Skeletal muscle tissue (tissue), 4 donors: ENCODE measurements around the gene PSMB2. TPM values are rescaled to one million over a fixed set of nuclear protein-coding genes. Genes with fewer than 3 reads are reported as not detected.
A peak's percentile ranks its signal among the peaks of the same experiment; 100 is the strongest.

Source experiments
- H3K27ac ChIP-seq: one replicate; pipeline ENCODE4 v1.7.0; 2013; ENCODE audit warnings: mild to moderate bottlenecking, low read depth, low read length, inconsistent platforms
- H3K27me3 ChIP-seq, 3 donors: one replicate each; pipeline ENCODE4 v1.7.0; 2013; ENCODE audit warnings: low read length in 3 of 3; ENCODE audit not compliant: control insufficient read depth in 3 of 3, insufficient read depth in 3 of 3
- H3K36me3 ChIP-seq, 3 donors: one replicate each; pipeline ENCODE4 v1.7.0; 2013; ENCODE audit warnings: low read length in 3 of 3; ENCODE audit not compliant: control insufficient read depth in 3 of 3, insufficient read depth in 3 of 3
- H3K4me1 ChIP-seq, 3 donors: one replicate each; pipeline ENCODE4 v1.7.0; 2013; ENCODE audit warnings: low read length in 3 of 3, mild to moderate bottlenecking in 3 of 3; ENCODE audit not compliant: control insufficient read depth in 3 of 3, insufficient read depth in 3 of 3
- H3K4me3 ChIP-seq, 3 donors: one replicate each; pipeline ENCODE4 v1.7.0; 2013; ENCODE audit warnings: low read length in 3 of 3
- H3K9ac ChIP-seq, 3 donors: one replicate each; pipeline ENCODE4 v1.7.0; 2013; ENCODE audit warnings: low read length in 3 of 3, mild to moderate bottlenecking in 3 of 3, moderate library complexity in 2 of 3, low read depth in 1 of 3
- H3K9me3 ChIP-seq, 3 donors: one replicate each; pipeline ENCODE4 v1.7.0; 2013; ENCODE audit warnings: low read length in 3 of 3; ENCODE audit not compliant: control insufficient read depth in 3 of 3
- total RNA-seq: library from RNA; depleted of rRNA; stranded (reverse); fragments of >200 nt; gene quantifications from one replicate; pipeline ENCODE4 v1.2.3, GENCODE V29; 2014
- donor health status: Osteomylitis.

Gene PSMB2
- total RNA-seq, 1 donor from 2014 or later = 11.5 TPM

DNA sequence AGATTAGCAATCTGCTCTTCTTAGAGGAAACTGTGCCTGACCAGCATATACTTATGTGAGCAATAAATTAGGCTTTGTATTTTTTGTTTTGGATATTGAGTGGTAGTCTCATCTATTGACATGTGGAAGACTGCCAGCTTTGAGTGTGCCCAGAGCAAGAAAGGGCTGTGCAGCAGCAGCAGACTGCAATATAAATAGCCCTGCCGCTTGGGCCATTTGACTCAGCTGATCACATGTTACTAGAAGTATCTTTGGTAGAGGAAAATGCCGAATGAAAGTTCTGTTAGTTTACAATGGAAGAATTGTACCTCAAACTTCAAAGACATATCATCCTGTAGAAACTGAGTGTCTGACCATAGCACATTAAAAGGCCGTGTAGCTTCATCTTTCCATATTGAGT, 9.1 kb upstream of the PSMB2 start:
- Histone ChIP-seq H3K27ac (no peak overlapping the region), H3K27me3 (peaks cover 0 to 4% (median 0%) of the 10 kb centered on the region in 3 donors), H3K4me1 (no peaks in the 10 kb centered on the region), H3K36me3 (no peaks in the 10 kb centered on the region), H3K9ac (no peak overlapping the region), H3K9me3 (no peaks in the 10 kb centered on the region), H3K4me3 (no peak overlapping the region)

DNA sequence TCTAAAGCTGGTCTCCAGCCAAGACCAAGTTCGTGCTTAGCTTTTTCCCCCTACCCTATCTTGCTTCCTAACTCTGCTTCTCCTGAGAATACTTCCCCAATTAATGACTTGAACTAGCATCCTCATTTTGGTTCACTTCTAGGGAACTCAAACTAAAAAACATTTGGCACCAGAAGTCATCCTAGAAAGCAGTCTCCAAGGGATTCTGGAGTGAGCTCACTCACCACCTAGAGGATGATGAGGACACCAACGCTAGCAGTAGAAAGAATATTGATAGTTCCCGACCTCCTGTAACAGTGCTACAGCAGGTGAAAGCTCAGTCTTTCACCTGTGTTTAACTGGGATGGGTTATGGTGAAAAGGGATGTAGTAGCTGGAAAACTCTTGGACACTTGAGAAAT, 4.7 kb upstream of the PSMB2 start:
- H3K4me3 ChIP-seq = no peak overlapping the region
- no peak overlapping the region for H3K27ac ChIP-seq
- peaks cover 0 to under 1% (median 0%) of the 10 kb centered on the region in 3 donors for H3K27me3 ChIP-seq
- no peaks in the 10 kb centered on the region for H3K9me3 ChIP-seq
- H3K9ac ChIP-seq = no peak overlapping the region
- H3K4me1 ChIP-seq = no peaks in the 10 kb centered on the region
- peaks cover 0 to 2% (median 0%) of the 10 kb centered on the region in 3 donors for H3K36me3 ChIP-seq

DNA sequence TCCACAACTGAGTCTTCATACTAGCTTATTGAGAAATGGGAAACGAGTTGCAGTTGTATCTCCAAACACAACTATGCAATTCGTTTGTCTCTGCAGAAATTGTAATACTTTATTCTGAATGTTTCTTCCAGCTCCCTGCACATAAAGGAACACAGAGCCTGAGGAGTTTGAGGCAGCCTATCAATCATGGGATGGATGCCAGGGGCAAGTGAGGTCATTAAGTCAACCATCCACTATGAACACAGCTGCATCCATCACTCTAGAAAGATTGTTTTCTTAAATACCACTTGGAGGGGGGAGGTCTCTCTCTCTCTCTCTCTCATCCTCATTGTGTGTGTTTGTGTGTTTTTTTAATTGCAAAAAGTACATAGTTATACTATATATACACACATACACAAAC, 2.9 kb upstream of the PSMB2 start:
- H3K27ac ChIP-seq = no peak overlapping the region
- peaks cover 0 to 2% (median 0%) of the 10 kb centered on the region in 3 donors for H3K36me3 ChIP-seq
- no peak overlapping the region for H3K9ac ChIP-seq
- H3K9me3 ChIP-seq = no peaks in the 10 kb centered on the region
- H3K4me3 ChIP-seq = no peak overlapping the region
- peaks cover 0 to 14% (median 5%) of the 10 kb centered on the region in 3 donors for H3K4me1 ChIP-seq
- no peaks in the 10 kb centered on the region for H3K27me3 ChIP-seq

DNA sequence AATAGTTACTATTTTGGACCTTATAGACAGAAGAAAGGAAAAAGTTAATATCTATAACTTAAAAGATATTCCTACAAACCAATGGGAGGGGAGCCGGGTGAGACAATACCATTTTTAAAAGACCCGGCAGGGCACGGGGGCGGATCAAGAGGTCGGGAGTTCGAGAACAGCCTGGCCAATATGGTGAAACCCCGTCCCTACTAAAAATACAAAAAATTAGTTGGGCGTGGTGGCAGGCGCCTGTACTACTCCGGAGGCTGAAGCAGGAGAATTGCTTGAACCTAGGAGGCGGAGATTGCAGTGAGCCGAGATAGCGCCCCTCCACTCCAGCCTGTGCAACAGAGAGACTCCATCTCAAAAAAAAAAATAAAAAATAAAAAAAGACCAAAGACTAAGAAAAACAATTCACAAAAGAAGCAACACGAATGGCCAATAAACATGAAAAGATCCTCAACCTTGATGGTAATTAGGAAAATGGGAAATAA, 1.2 kb upstream of the PSMB2 start:
- peak overlapping the region; percentile 69 to 98 (median 98) for H3K9ac ChIP-seq
- H3K27ac ChIP-seq = peak overlapping the region; percentile 92

DNA sequence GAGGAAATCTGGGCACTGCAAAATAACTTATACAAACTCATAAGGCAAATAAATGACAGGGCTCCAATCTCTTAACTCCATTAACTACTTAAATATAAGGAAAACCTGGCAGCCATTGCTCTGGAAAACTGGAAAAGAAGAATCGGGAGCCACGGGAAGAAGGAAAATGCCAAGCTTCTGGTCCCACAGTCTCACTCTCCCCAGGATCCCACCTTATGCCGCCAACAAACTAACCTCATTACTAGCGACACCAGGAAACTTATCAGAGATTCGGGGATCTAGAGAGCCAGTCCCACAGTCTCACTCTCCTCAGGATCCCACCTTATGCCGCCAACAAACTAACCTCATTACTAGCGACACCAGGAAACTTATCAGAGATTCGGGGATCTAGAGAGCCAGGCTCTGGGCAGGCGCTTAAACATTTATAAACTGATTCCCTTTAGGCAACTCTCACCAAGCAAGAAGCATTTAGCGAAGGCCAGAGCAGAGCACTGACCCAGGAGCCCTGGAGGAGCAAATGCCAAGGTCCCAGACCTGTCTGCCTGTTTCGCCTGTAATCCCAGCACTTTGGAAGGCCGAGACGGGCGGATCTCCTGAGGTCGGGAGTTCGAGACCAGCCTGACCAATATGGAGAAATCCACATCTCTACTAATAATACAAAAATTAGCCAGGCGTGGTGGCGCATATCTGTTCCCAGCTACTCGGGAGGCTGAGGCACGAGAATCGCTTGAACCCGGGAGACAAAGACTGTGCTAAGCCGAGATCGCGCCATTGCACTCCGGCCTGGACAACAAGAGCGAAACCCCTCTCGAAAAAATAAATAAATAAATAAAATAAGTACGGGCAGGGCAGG, 720 bp downstream of the PSMB2 start:
- H3K27ac ChIP-seq = peak overlapping the region; percentile 92
- H3K9ac ChIP-seq = peak overlapping the region; percentile 93 to 98 (median 98)
- peaks cover 8 to 35% (median 10%) of the 10 kb centered on the region in 3 donors for H3K4me1 ChIP-seq
- H3K9me3 ChIP-seq = no peaks in the 10 kb centered on the region
- no peaks in the 10 kb centered on the region for H3K27me3 ChIP-seq
- peaks cover 0 to 5% (median 0%) of the 10 kb centered on the region in 3 donors for H3K36me3 ChIP-seq
- peak overlapping the region; percentile 91 to 99 (median 94) for H3K4me3 ChIP-seq

More for the DNA sequence above, 1.2 kb upstream of the PSMB2 start:
- Histone ChIP-seq H3K27me3 (no peaks in the 10 kb centered on the region), H3K36me3 (peaks cover 0 to 2% (median 0%) of the 10 kb centered on the region in 3 donors), H3K4me3 (peak overlapping the region; percentile 91 to 99 (median 94)), H3K4me1 (peaks cover 8 to 24% (median 10%) of the 10 kb centered on the region in 3 donors), H3K9me3 (no peaks in the 10 kb centered on the region)

DNA sequence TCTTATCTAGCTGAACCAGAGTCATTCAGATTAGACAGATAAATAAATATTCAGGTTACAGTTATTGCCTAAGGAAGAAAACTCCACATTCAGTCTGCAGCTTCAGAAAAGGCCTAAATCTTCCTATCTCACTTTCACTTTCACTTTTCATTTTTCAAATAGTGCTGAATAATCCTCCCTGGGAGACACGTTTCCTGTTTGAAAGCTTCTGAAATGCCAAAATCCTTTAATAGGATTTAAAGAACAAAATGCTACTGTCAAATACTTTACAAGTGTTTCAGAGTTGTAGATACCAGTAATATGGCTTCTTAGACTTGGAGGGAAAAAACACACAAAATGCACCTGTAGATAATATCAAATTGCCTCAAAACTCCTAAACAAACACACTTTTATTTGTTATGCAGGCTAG, 3.9 kb downstream of the PSMB2 start:
- peaks cover 7 to 23% (median 19%) of the 10 kb centered on the region in 3 donors for H3K36me3 ChIP-seq
- peak overlapping the region; percentile 23 to 51 (median 46) for H3K9ac ChIP-seq
- peak overlapping the region; percentile 22 to 57 (median 35) for H3K4me3 ChIP-seq
- no peaks in the 10 kb centered on the region for H3K9me3 ChIP-seq
- no peaks in the 10 kb centered on the region for H3K27me3 ChIP-seq
- peaks cover 8 to 35% (median 10%) of the 10 kb centered on the region in 3 donors for H3K4me1 ChIP-seq
- peak overlapping the region; percentile 19 for H3K27ac ChIP-seq

DNA sequence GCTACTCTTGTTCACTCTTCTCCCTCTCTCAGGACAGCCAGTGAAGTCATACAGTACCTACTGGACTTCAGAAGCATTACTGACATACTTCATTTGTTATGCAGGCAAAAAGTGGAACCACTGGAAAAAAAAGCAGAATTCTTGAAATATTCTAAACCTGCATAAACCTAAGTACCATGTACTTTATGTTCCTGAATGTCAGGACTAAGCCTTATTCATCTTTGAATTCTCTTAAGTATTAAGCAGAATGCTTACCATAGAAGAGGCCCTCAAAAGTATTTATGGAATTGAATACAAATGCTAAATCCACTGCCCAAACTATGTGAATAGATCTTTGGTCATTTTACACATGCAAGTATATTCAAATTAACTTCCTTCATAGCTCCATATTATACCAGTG, 7.8 kb downstream of the PSMB2 start:
- Histone ChIP-seq H3K27ac (no peak overlapping the region), H3K27me3 (no peaks in the 10 kb centered on the region), H3K4me3 (no peak overlapping the region), H3K9me3 (no peaks in the 10 kb centered on the region), H3K9ac (no peak overlapping the region), H3K36me3 (peaks cover 13 to 47% (median 46%) of the 10 kb centered on the region in 3 donors), H3K4me1 (peaks cover 3 to 18% (median 5%) of the 10 kb centered on the region in 3 donors)

DNA sequence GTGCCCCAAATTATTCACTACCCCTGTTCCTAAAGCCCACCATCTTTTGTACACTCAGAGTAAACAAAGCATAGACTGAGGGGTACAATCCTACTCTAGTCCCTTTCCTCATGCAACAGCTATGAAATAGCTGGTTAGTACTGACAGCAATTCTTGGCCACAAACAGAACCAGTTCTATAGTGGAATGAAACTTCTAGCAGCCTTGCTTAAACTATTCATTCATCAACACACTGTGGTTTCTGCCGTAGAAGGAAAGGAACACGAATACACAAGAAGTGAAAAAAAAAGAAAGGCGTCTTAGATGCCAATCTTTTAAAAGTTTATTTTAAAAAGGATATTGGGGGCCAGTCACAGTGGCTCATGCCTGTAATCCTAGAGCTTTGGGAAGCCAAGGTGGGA, 9.9 kb downstream of the PSMB2 start:
- H3K27ac ChIP-seq = no peak overlapping the region
- no peak overlapping the region for H3K9ac ChIP-seq
- no peaks in the 10 kb centered on the region for H3K4me1 ChIP-seq
- no peaks in the 10 kb centered on the region for H3K27me3 ChIP-seq
- peaks cover 22 to 55% (median 51%) of the 10 kb centered on the region in 3 donors for H3K36me3 ChIP-seq
- no peaks in the 10 kb centered on the region for H3K9me3 ChIP-seq
- H3K4me3 ChIP-seq = no peak overlapping the region

DNA sequence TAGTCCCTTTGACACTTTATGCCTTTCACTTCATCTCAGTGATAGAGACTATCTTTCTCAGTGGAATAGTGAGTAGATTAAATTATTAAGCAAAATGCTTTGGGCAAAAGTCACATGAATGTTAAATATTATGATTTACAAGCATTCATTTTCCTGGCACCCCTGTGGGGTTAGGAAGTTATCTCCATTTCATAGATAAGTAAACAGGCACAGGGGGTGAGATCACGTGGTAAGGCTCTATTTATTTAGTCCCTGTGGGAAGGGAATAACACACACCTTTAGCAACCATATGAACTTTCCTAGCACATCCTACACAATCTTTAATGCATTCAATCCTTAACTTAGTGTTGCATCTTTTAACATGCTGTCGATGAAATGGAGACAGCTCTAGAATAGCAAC, 12.3 kb downstream of the PSMB2 start:
- Histone ChIP-seq H3K4me1 (no peaks in the 10 kb centered on the region), H3K27me3 (no peaks in the 10 kb centered on the region), H3K36me3 (peaks cover 19 to 45% (median 41%) of the 10 kb centered on the region in 3 donors), H3K4me3 (no peak overlapping the region), H3K9ac (no peak overlapping the region), H3K9me3 (no peaks in the 10 kb centered on the region), H3K27ac (no peak overlapping the region)

DNA sequence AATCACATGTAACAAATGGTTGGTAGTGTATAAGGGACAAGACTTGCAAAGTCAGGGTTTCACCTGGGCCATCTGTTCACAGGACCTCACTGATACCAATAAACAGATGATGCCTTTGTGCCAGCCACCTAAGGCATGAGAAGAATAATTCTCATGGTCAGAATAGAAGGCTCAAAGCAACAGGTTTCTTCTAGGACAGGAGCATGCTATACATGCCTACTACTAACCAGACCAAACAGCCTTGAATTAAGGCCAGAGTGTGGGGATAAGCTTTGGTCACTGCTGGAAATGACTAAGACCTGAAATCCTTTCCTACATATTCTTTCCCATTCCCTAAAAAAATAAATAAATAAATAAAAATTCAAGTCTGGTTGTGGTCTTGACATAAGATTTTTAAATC, 17.5 kb downstream of the PSMB2 start:
- no peaks in the 10 kb centered on the region for H3K27me3 ChIP-seq
- no peak overlapping the region for H3K9ac ChIP-seq
- peaks cover 0 to 3% (median 0%) of the 10 kb centered on the region in 3 donors for H3K4me1 ChIP-seq
- no peak overlapping the region for H3K27ac ChIP-seq
- no peak overlapping the region for H3K4me3 ChIP-seq
- peaks cover 19 to 27% (median 27%) of the 10 kb centered on the region in 3 donors for H3K36me3 ChIP-seq
- no peaks in the 10 kb centered on the region for H3K9me3 ChIP-seq
